Measurements from ENCODE around the gene CCDC186.
A peak's percentile ranks its signal among the peaks of the same experiment; 100 is the strongest.

The CCDC186 gene

DNA sequence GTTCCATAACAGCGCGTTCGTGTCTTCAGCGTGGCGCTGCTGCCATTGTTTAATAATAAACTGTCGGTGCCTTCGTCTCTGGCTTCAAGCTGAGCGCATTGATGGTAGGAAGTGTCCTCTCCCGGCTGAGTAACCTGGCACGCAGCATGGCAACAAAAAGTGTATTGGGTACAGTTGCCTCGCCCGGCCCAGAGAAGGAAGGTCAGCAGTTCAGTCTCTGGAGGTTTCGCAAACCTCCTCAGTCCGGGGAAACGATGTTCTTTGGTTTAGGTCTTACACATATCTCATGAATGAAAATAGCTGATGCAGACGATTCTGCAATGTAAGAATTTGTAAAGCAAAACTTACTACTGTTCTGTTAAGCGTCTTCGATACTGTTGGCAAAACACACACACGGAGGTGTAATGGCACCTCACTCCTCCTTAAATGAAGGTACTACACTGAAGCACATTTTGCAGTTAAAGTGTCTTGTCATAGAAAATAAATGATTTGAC is 739 bp upstream of the CCDC186 start:
- Mint-ChIP-seq H3K4me3 (peak overlapping the region; percentile 100), H3K4me1 (peaks cover 40% of the 10 kb centered on the region), H3K9me3 (peaks cover 9% of the 10 kb centered on the region), H3K27ac (no peak overlapping the region), H3K36me3 (ENCODE audit: low read depth) (peaks cover 22% of the 10 kb centered on the region), H3K27me3 (ENCODE audit: low read depth, poor library complexity) (peaks cover 4% of the 10 kb centered on the region)
- TF ChIP-seq, protein P1, sequence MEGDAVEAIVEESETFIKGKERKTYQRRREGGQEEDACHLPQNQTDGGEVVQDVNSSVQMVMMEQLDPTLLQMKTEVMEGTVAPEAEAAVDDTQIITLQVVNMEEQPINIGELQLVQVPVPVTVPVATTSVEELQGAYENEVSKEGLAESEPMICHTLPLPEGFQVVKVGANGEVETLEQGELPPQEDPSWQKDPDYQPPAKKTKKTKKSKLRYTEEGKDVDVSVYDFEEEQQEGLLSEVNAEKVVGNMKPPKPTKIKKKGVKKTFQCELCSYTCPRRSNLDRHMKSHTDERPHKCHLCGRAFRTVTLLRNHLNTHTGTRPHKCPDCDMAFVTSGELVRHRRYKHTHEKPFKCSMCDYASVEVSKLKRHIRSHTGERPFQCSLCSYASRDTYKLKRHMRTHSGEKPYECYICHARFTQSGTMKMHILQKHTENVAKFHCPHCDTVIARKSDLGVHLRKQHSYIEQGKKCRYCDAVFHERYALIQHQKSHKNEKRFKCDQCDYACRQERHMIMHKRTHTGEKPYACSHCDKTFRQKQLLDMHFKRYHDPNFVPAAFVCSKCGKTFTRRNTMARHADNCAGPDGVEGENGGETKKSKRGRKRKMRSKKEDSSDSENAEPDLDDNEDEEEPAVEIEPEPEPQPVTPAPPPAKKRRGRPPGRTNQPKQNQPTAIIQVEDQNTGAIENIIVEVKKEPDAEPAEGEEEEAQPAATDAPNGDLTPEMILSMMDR (IDR thresholded peaks at IDR 0.05), result no peak
- no peak for DNase-seq

DNA sequence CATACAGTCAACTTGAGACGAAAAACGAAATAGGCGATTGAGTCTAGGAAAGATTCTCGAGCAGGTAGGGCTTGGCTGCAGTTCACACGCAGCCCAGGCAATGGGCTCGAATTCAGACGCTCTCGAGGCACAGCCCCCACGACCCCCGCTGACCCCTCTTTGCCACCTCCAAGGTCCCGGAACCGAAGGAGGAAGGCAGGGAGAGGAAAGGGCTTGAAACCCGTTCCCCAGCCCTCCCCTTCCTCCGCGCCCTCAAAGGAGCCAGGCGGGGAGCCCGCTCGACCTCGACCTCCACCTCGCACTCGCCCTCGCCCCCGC is 441 bp downstream of the CCDC186 start:
- Mint-ChIP-seq H3K27me3 (ENCODE audit: low read depth, poor library complexity) (peaks cover 8% of the 10 kb centered on the region), H3K27ac (peak overlapping the region; percentile 99), H3K4me1 (peaks cover 34% of the 10 kb centered on the region), H3K9me3 (peaks cover 16% of the 10 kb centered on the region), H3K36me3 (ENCODE audit: low read depth) (peaks cover 34% of the 10 kb centered on the region), H3K4me3 (peak overlapping the region; percentile 100)
- peak; percentile 72 for DNase-seq
- TF ChIP-seq, protein P1 (IDR thresholded peaks at IDR 0.05), result no peak

DNA sequence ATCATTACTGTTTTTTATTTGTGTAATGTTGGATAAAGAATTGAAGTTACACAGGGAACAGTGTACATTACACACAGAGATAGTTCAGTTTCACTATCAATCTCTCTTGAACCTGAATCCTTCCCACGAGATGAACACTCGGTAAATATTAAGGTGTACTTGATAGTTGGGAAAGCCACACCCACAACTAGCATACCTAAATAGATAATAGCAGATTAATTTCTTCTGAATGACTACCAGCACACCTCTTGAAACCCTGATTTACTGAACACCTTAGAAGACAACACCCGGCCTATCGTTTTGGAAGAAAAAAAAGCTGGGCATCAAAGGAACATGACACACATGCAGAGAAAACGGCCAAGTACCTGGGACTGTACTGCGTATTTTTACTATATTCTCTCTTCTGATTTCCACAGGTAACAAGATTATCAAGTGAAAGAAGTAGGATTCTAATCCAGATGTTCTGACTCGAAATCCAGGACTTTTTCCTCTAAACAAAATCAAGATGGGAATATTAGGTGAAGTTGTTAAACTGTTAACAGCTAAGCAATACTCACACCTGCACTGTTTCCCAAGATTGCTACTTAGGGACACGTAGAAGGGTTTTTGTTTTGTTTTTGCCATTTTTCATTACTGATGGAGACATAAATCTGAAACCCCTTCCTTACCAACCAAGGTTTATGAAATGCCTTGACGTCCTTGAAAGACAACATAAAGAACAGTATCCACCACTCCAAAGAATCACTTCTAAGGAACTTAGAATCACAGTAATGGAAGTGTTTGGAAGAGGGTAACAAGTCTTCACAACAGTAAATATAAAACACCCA is 1.0 kb downstream of the CCDC186 start:
- Mint-ChIP-seq H3K4me1 (peaks cover 34% of the 10 kb centered on the region), H3K9me3 (peaks cover 21% of the 10 kb centered on the region), H3K27me3 (ENCODE audit: low read depth, poor library complexity) (peaks cover 8% of the 10 kb centered on the region), H3K36me3 (ENCODE audit: low read depth) (peaks cover 39% of the 10 kb centered on the region), H3K4me3 (peak overlapping the region; percentile 100), H3K27ac (peak overlapping the region; percentile 99)
- TF ChIP-seq, protein P1 (IDR thresholded peaks at IDR 0.05), result no peak
- no peak for DNase-seq

DNA sequence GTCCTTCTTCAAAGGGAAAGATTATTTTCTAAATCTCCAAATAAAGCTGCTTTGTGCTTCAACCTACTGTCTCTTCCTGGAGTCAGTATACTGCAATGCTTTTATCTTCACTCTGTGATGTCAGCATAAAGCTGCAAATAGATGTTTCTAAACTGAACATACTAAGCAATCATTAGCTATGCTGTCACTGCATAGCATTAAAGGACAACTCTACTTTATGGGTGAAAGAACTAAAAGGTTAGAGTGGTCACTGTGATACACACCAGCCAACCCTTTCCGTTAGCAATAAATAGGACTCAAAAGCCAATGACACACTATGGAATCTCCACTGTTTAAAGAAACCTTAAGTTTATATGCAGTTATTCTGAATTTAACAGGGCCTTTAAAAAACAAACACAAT is 1.8 kb downstream of the CCDC186 start:
- Mint-ChIP-seq H3K4me1 (peaks cover 31% of the 10 kb centered on the region), H3K36me3 (ENCODE audit: low read depth) (peaks cover 44% of the 10 kb centered on the region), H3K27ac (no peak overlapping the region), H3K27me3 (ENCODE audit: low read depth, poor library complexity) (peaks cover 8% of the 10 kb centered on the region), H3K4me3 (peak overlapping the region; percentile 100), H3K9me3 (peaks cover 24% of the 10 kb centered on the region)
- TF ChIP-seq, protein P1 (IDR thresholded peaks at IDR 0.05), result no peak
- DNase-seq, result no peak

DNA sequence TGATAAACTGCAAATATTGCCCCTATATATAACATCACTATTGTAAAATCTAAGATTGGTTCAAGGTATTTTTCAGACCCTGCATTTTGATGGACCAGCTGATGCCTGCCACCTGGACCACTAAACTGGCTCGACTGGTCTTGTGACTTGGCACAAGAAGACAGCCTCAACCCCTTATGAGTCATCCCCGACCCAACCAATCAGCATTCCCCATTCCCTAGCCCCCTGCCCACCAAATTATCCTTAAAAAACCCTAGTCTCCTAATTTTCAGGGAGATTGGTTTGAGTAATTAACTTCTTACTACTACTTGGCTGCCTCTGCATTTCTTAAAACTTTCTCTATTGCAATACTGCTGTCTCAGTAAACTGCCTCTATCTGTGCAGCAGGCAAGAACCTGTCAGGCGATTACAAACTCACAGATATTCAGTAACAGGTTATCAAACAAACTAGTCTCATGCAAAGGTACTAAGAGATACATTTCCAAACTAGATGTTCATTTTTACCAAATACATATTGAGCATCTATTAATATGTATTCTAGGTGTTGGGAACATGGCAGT is 5.5 kb downstream of the CCDC186 start:
- TF ChIP-seq, protein P1 (IDR thresholded peaks at IDR 0.05), result no peak
- peaks cover 21% of the 10 kb centered on the region for H3K4me1 Mint-ChIP-seq
- peaks cover 8% of the 10 kb centered on the region for H3K27me3 Mint-ChIP-seq (ENCODE audit: low read depth, poor library complexity)
- no peak overlapping the region for H3K4me3 Mint-ChIP-seq
- no peak for DNase-seq
- H3K27ac Mint-ChIP-seq, result no peak overlapping the region
- H3K9me3 Mint-ChIP-seq, result peaks cover 26% of the 10 kb centered on the region
- H3K36me3 Mint-ChIP-seq (ENCODE audit: low read depth), result peaks cover 59% of the 10 kb centered on the region

All from nephron progenitor cell (in vitro differentiated cells).